ENCODE results near the gene CCDC68. TPM values are rescaled to one million over a fixed set of nuclear protein-coding genes. Genes with fewer than 3 reads are reported as not detected.

CCDC68 gene
- total and polyA plus RNA-seq, 2 of the 13 experiments (the other 11 are each of a cell fraction or from before 2014, with no cell fraction given): 4.6 to 13.3 TPM

DNA sequence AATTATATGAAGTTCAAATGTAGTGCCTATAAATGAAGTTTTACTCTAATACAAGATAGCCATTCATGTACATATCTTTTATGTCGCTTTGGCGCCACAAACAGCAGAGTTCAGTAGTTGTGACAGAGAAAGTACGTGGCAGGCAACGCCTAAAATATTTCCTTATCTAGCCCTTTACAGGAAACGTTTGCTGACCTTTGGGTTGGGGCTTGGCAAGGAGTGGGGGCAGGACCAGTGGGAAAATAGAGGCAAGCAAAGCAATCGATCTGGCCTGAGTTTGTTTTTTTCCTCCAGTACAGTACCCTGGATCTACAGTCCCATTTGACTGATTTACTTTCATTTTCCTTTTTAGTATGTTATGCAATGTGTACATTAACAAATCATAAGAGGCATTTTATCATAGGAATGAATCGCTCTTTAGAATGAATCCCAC is 13.1 kb downstream of the CCDC68 start (continued):
- no peak for TF ChIP-seq ZNF275 (CRISPR knock-in tag; IDR thresholded peaks at IDR 0.05; ENCODE audit: borderline replicate concordance)
- TF ChIP-seq EHMT2 (IDR thresholded peaks at IDR 0.05; ENCODE audit: borderline replicate concordance, low read depth, low read length): peak; percentile 39; the same call in 1 of the 2 replicates
- peak; percentile 96 for TF ChIP-seq MED1 (CRISPR knock-in tag; IDR thresholded peaks at IDR 0.05)
- no peak for TF ChIP-seq MBNL3 (CRISPR knock-in tag; conservative IDR thresholded peaks at IDR 0.05)
- TF ChIP-seq MTERF4 (CRISPR knock-in tag; IDR thresholded peaks at IDR 0.05): no peak
- no peak for TF ChIP-seq AHR (CRISPR knock-in tag; IDR thresholded peaks at IDR 0.05)
- TF ChIP-seq ZNF207 (IDR thresholded peaks at IDR 0.05; ENCODE audit: borderline replicate concordance): no peak
- no peak for TF ChIP-seq ZNF143 (CRISPR knock-in tag; IDR thresholded peaks at IDR 0.05)
- TF ChIP-seq TCF7L2 (IDR thresholded peaks at IDR 0.05; ENCODE audit: low read depth, low read length): no peak
- no peak for TF ChIP-seq CC2D1A (CRISPR knock-in tag; IDR thresholded peaks at IDR 0.05)
- no peak for TF ChIP-seq EZH2 (conservative IDR thresholded peaks at IDR 0.05; ENCODE audit: low read depth, low read length)
- TF ChIP-seq HOXD1 (CRISPR knock-in tag; IDR thresholded peaks at IDR 0.05): peak; percentile 72
- TF ChIP-seq FOXM1 (CRISPR knock-in tag; IDR thresholded peaks at IDR 0.05): no peak
- no peak for TF ChIP-seq ZFP41 (CRISPR knock-in tag; IDR thresholded peaks at IDR 0.05; ENCODE audit: borderline replicate concordance)
- TF ChIP-seq ZNF7 (CRISPR knock-in tag; IDR thresholded peaks at IDR 0.05): no peak
- TF ChIP-seq ZBTB21 (CRISPR knock-in tag; IDR thresholded peaks at IDR 0.05): peak; percentile 75
- TF ChIP-seq CENPT (CRISPR knock-in tag; IDR thresholded peaks at IDR 0.05; ENCODE audit: low read depth): no peak
- TF ChIP-seq ZSCAN30 (CRISPR knock-in tag; IDR thresholded peaks at IDR 0.05): no peak
- no peak for TF ChIP-seq SSRP1 (CRISPR knock-in tag; IDR thresholded peaks at IDR 0.05)
- no peak for TF ChIP-seq HCFC1 (IDR thresholded peaks at IDR 0.05; ENCODE audit: low read depth, low read length)
- no peak; the same call in 1 of the 2 replicates for TF ChIP-seq ZNF205 (CRISPR knock-in tag; IDR thresholded peaks at IDR 0.05)
- peak; percentile 21; the same call in 1 of the 3 replicates for TF ChIP-seq MXI1 (IDR thresholded peaks at IDR 0.05; ENCODE audit: borderline replicate concordance, low read depth, low read length)
- no peak for TF ChIP-seq CCDC6 (CRISPR knock-in tag; IDR thresholded peaks at IDR 0.05)
- TF ChIP-seq SALL1 (CRISPR knock-in tag; IDR thresholded peaks at IDR 0.05): peak; percentile 99
- TF ChIP-seq DNMT1 (CRISPR knock-in tag; IDR thresholded peaks at IDR 0.05): no peak
- no peak for TF ChIP-seq RBFOX2 (IDR thresholded peaks at IDR 0.05; ENCODE audit: low read depth, low read length)
- TF ChIP-seq, protein P1, sequence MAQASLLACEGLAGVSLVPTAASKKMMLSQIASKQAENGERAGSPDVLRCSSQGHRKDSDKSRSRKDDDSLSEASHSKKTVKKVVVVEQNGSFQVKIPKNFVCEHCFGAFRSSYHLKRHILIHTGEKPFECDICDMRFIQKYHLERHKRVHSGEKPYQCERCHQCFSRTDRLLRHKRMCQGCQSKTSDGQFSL (CRISPR knock-in tag; IDR thresholded peaks at IDR 0.05): no peak
- no peak for TF ChIP-seq HES4 (CRISPR knock-in tag; IDR thresholded peaks at IDR 0.05; ENCODE audit: borderline replicate concordance)
- TF ChIP-seq YY1 (IDR thresholded peaks at IDR 0.05; ENCODE audit: insufficient read depth, insufficient replicate concordance, low read depth, low read length): no peak
- peak; percentile 97 for TF ChIP-seq ONECUT2 (CRISPR knock-in tag; IDR thresholded peaks at IDR 0.05)
- peak; percentile 83; the same call in 1 of the 2 replicates for TF ChIP-seq ZNF614 (CRISPR knock-in tag; IDR thresholded peaks at IDR 0.05; ENCODE audit: borderline replicate concordance)

Data from HepG2 (cell line).